Endothelial cell of umbilical vein (primary cell): Measurements from ENCODE around the gene SP140. TPM values are rescaled to one million over a fixed set of nuclear protein-coding genes. Genes with fewer than 3 reads are reported as not detected.
"Not testable (repeated sequence)": the region's sequence is repeated elsewhere in the genome, so short reads cannot be mapped to it uniquely, and the experiment has no call there.

Source experiments
- BruUV-seq: library from RNA; stranded (reverse); fragments of 400-500 nt; replicated peaks from 2 replicates; lab custom pipeline; 2021; lab: Mats Ljungman, UMichigan
- CTCF ChIA-PET: fragments of 300-600, 350-600 bp; sonication (Branson Sonifier 250); formaldehyde crosslinking; loops from one replicate; lab custom pipeline; 2021; ENCODE audit warnings: antibody characterized with exemption, inconsistent platforms; lab: Charles Lee
- POLR2A ChIA-PET: fragments of 300-600, 350-600 bp; sonication (Branson Sonifier 250); formaldehyde crosslinking; loops from one replicate; lab custom pipeline; 2021; ENCODE audit warnings: antibody characterized with exemption, inconsistent platforms; lab: Charles Lee
- DNase-seq: peaks from one replicate; pipeline ENCODE4 v3.0.0-alpha.2; 2011; ENCODE audit warnings: low read depth, low spot score
- FAIRE-seq: peaks from 2 replicates; lab custom pipeline; 2011; peaks lifted over from hg19 to GRCh38; lab: Jason Lieb, UNC
- H2AFZ ChIP-seq: 2 replicates; pipeline ENCODE4 v1.6.0; 2012; ENCODE audit warnings: low read depth, low read length, control low read depth, inconsistent platforms
- H3K27ac ChIP-seq: 2 replicates; pipeline ENCODE4 v1.5.1; 2011; ENCODE audit warnings: low read depth, mild to moderate bottlenecking, control low read depth, low read length, moderate library complexity; ENCODE audit not compliant: insufficient read depth
- H3K27me3 ChIP-seq, 2 experiments: 2 replicates each; pipeline versions ENCODE4 v1.6.0 to v1.6.1; 2011; ENCODE audit warnings: low read length in 2 of 2, mixed read lengths in 1 of 2; ENCODE audit not compliant: control insufficient read depth in 2 of 2, insufficient read depth in 2 of 2
- H3K36me3 ChIP-seq, 2 experiments: 2 replicates in 1 of 2; 3 replicates in 1 of 2; pipeline ENCODE4 v1.5.1; 2011; ENCODE audit warnings: low read length in 2 of 2, mild to moderate bottlenecking in 1 of 2, moderate library complexity in 1 of 2; ENCODE audit not compliant: control insufficient read depth in 2 of 2, insufficient read depth in 2 of 2; ENCODE audit errors: extremely low read depth in 1 of 2
- H3K4me1 ChIP-seq: 3 replicates; pipeline ENCODE4 v1.5.1; 2011; ENCODE audit warnings: mild to moderate bottlenecking, low read length; ENCODE audit not compliant: control insufficient read depth, insufficient read depth; ENCODE audit errors: extremely low read depth
- H3K4me2 ChIP-seq: 2 replicates; pipeline ENCODE4 v1.6.1; 2011; ENCODE audit warnings: low read length, control low read depth, mixed read lengths; ENCODE audit not compliant: insufficient read depth
- H3K4me3 ChIP-seq, 3 experiments: fragments of 200-600 bp in 1 of 3; sonication (generic), shearing (Covaris generic) in 1 of 3; replicated peaks in 1 of 3; 2 replicates each; pipeline ENCODE4 v1.5.1; 2011 to 2016; ENCODE audit warnings: control low read depth in 3 of 3, low read length in 3 of 3, mild to moderate bottlenecking in 2 of 3, inconsistent platforms in 1 of 3, low read depth in 1 of 3, moderate library complexity in 1 of 3; ENCODE audit not compliant: insufficient read depth in 1 of 3
- H3K79me2 ChIP-seq: 2 replicates; pipeline ENCODE4 v1.6.0; 2012; ENCODE audit warnings: low read length, inconsistent platforms; ENCODE audit not compliant: control insufficient read depth, insufficient read depth
- H3K9ac ChIP-seq: replicated peaks from 2 replicates; pipeline ENCODE3; 2011; ENCODE audit warnings: low read length, control low read depth; ENCODE audit not compliant: insufficient read depth; ENCODE audit errors: extremely low read depth
- H3K9me1 ChIP-seq: replicated peaks from 3 replicates; pipeline ENCODE4 v1.6.0; 2011; ENCODE audit warnings: mild to moderate bottlenecking, low read length; ENCODE audit not compliant: control insufficient read depth, insufficient read depth; ENCODE audit errors: extremely low read depth
- H3K9me3 ChIP-seq: replicated peaks from 2 replicates; pipeline ENCODE4 v1.5.1; 2012; ENCODE audit warnings: low read length, inconsistent platforms; ENCODE audit not compliant: control insufficient read depth, insufficient read depth
- H4K20me1 ChIP-seq: replicated peaks from 2 replicates; pipeline ENCODE3; 2011; ENCODE audit warnings: mild to moderate bottlenecking, low read length; ENCODE audit not compliant: control insufficient read depth, insufficient read depth; ENCODE audit errors: extremely low read depth
- EZH2 ChIP-seq: IDR thresholded peaks from 2 replicates; pipeline ENCODE4 v1.6.1; 2012; ENCODE audit warnings: borderline replicate concordance, low read depth, mild to moderate bottlenecking, moderate library complexity, low read length, inconsistent platforms; ENCODE audit not compliant: severe bottlenecking
- FOS ChIP-seq: IDR thresholded peaks from 2 replicates; pipeline ENCODE4 v1.6.1; 2011; ENCODE audit warnings: mild to moderate bottlenecking, low read length, moderate library complexity, borderline replicate concordance; ENCODE audit not compliant: insufficient read depth
- GATA2 ChIP-seq: IDR thresholded peaks from 2 replicates; pipeline ENCODE4 v1.7.0; 2011; ENCODE audit warnings: low read depth, mild to moderate bottlenecking, moderate library complexity, mixed read lengths, low read length; ENCODE audit not compliant: insufficient read length, insufficient read depth
- MYC ChIP-seq: IDR thresholded peaks from one replicate; pipeline ENCODE4 v1.6.1; 2011; ENCODE audit warnings: mild to moderate bottlenecking, low read depth, low read length
- POLR2A ChIP-seq: IDR thresholded peaks from 2 replicates; pipeline ENCODE4 v1.6.1; 2012; ENCODE audit warnings: low read depth, mild to moderate bottlenecking, control low read depth, low read length
- POLR2AphosphoS5 ChIP-seq: IDR thresholded peaks from 2 replicates; pipeline ENCODE4 v1.6.1; 2012; ENCODE audit warnings: low read depth, mild to moderate bottlenecking, control low read depth, low read length, moderate library complexity; ENCODE audit not compliant: insufficient read depth
- dilution Hi-C: fragments of 300-500 bp; cut with MboI; formaldehyde crosslinking; loops from one replicate; pipeline ENCODE4 v1.15.0; 2019; ENCODE audit warnings: low sequenced_read_pairs; ENCODE audit not compliant: extremely low pct_ligation_motif_present
- intact Hi-C: fragments of 100-400 bp; cut with micrococcal nuclease; formaldehyde crosslinking; loops from one replicate; pipeline ENCODE4 v1.10.0; 2022
- polyA plus RNA-seq, 4 experiments: library from polyadenylated mRNA; depleted of rRNA in 3 of 4; stranded (reverse) in 3 of 4; unstranded in 1 of 4; fragments of >200 nt; gene quantifications; 2 replicates each; pipeline versions ENCODE4 v1.2.1 to v1.2.3, GENCODE V29; 2011 to 2012; ENCODE audit warnings: missing spikeins in 1 of 4
- total RNA-seq: library from RNA; stranded (reverse); gene quantifications from 2 replicates; pipeline ENCODE4 v1.2.3, GENCODE V29; 2021
- TF ChIP-seq, protein P1 (sequence below): IDR thresholded peaks from 2 replicates; pipeline ENCODE4 v1.6.1; 2011; ENCODE audit not compliant: insufficient read depth, insufficient read length
- TF ChIP-seq, protein P2 (sequence below), 2 donors: IDR thresholded peaks; 1 replicate in 1 of 2; 2 replicates in 1 of 2; pipeline ENCODE4 v1.5.1; 2011; ENCODE audit warnings: low read length in 2 of 2, mild to moderate bottlenecking in 2 of 2, moderate library complexity in 2 of 2, control low read depth in 1 of 2, inconsistent platforms in 1 of 2, low read depth in 1 of 2; ENCODE audit not compliant: insufficient read depth in 1 of 2; ENCODE audit errors: extremely low read depth in 1 of 2

The SP140 gene
- total and polyA plus RNA-seq, 2 donors (not counting 3 experiments of a cell fraction or from before 2014, with no cell fraction given): not detected

DNA sequence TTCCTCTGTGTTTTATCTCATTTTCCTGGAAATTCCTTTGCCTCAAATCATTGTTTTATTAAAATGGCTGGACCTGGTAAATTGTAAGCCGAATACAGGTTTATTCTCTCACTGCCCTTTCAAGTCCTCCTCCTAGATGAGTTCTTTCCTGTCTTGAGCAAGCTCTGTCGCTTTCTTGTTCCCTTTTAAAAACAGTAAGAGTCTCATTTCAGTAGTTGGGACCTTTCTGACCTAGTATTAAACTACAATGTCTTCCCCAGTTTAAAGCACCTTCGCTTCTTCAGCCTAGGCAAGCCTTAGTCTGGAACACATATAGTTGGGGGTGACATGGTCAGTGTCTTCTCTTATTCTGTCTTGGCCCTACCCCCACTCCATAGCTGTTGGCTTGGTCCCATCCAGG, 60.5 kb downstream of the SP140 start:
- Histone ChIP-seq H2AFZ (no peak overlapping the region), H3K27ac (no peak overlapping the region), H3K9me1 (no peaks in the 10 kb centered on the region), H3K36me3 (no peaks in the 10 kb centered on the region), H4K20me1 (no peaks in the 10 kb centered on the region), H3K27me3 (peaks cover 0 to 2% of the 10 kb centered on the region in 2 experiments), H3K4me1 (no peaks in the 10 kb centered on the region), H3K4me3 (no peak overlapping the region), H3K9me3 (no peaks in the 10 kb centered on the region), H3K9ac (no peak overlapping the region), H3K79me2 (no peaks in the 10 kb centered on the region), H3K4me2 (no peak overlapping the region)
- DNase-seq (no peak), FAIRE-seq (no peak)
- BruUV-seq: no TSS peak
- POLR2A ChIA-PET: no interaction called here
- intact Hi-C loops (no loop called here), dilution Hi-C loops (no loop called here)
- CTCF ChIA-PET: no interaction called here
- TF ChIP-seq, protein P1, sequence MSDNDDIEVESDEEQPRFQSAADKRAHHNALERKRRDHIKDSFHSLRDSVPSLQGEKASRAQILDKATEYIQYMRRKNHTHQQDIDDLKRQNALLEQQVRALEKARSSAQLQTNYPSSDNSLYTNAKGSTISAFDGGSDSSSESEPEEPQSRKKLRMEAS: no peak
- TF ChIP-seq EZH2 (no peak), FOS (no peak), GATA2 (no peak), POLR2A (no peak), MYC (no peak), POLR2AphosphoS5 (no peak)
- TF ChIP-seq, protein P2, sequence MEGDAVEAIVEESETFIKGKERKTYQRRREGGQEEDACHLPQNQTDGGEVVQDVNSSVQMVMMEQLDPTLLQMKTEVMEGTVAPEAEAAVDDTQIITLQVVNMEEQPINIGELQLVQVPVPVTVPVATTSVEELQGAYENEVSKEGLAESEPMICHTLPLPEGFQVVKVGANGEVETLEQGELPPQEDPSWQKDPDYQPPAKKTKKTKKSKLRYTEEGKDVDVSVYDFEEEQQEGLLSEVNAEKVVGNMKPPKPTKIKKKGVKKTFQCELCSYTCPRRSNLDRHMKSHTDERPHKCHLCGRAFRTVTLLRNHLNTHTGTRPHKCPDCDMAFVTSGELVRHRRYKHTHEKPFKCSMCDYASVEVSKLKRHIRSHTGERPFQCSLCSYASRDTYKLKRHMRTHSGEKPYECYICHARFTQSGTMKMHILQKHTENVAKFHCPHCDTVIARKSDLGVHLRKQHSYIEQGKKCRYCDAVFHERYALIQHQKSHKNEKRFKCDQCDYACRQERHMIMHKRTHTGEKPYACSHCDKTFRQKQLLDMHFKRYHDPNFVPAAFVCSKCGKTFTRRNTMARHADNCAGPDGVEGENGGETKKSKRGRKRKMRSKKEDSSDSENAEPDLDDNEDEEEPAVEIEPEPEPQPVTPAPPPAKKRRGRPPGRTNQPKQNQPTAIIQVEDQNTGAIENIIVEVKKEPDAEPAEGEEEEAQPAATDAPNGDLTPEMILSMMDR (IDR thresholded peaks at IDR 0.05; ENCODE audit: extremely low read depth in 1 of 2, insufficient read depth in 1 of 2, low read depth in 1 of 2, low read length in 2 of 2): no peak

DNA sequence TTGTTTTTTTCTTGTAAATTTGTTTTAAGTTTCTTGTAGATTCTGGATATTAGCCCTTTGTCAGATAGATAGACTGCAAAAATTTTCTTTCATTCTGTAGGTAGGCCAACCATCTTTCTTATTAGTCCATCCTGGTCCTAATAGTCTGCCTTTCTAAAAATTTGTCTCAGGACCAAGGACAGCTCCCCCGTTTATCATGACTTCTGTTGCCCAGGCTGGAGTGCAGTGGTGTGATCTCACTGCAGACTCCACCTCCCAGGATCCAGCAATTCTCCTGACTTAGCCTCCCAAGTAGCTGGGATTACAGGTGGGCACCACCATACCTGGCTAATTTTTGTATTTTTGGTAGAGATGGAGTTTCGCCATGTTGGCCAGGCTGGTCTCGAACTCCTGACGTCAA, 63.8 kb downstream of the SP140 start:
- POLR2A ChIA-PET, FAIRE-seq, H2AFZ ChIP-seq, CTCF ChIA-PET, H3K36me3 ChIP-seq, H3K4me1 ChIP-seq, H3K9me1 ChIP-seq, BruUV-seq, H3K79me2 ChIP-seq, H3K4me3 ChIP-seq, H3K9ac ChIP-seq, H3K4me2 ChIP-seq, H4K20me1 ChIP-seq, H3K27ac ChIP-seq, H3K27me3 ChIP-seq, H3K9me3 ChIP-seq, dilution Hi-C loops: not testable (repeated sequence)
- peak; percentile 28 for DNase-seq
- intact Hi-C loops: loop anchor here (1.0 kb wide), 1 partner anchor 322 kb away; no protein-coding TSS in a partner anchor
